WTC11 (cell line): Measurements from ENCODE around the gene ADK.

Experiments used
- ELF4 ChIP-seq: sonication (generic); formaldehyde crosslinking; IDR thresholded peaks from 2 replicates; pipeline ENCODE4 v1.8.1; 2022; ENCODE audit warnings: low read depth, mild to moderate bottlenecking, moderate library complexity, missing genetic modification reagents
- JUN ChIP-seq: sonication (generic); formaldehyde crosslinking; IDR thresholded peaks from 2 replicates; pipeline ENCODE4 v1.8.0; 2023; ENCODE audit warnings: mild to moderate bottlenecking, missing genetic modification reagents
- SP1 ChIP-seq: sonication (generic); formaldehyde crosslinking; conservative IDR thresholded peaks from 2 replicates; pipeline ENCODE4 v1.8.1; 2022; ENCODE audit warnings: missing genetic modification reagents
- TCF7 ChIP-seq: sonication (generic); formaldehyde crosslinking; IDR thresholded peaks from 2 replicates; pipeline ENCODE4 v1.8.0; 2022; ENCODE audit warnings: mild to moderate bottlenecking, low read depth, missing genetic modification reagents, moderate library complexity
- TF ChIP-seq, protein P1 (sequence below): fragments of 200-600 bp; IDR thresholded peaks from 2 replicates; pipeline ENCODE4 v1.8.0; 2022; ENCODE audit warnings: antibody characterized with exemption
- TF ChIP-seq, protein P2 (sequence below): sonication (generic); formaldehyde crosslinking; IDR thresholded peaks from 2 replicates; pipeline ENCODE4 v1.8.0; 2023; ENCODE audit warnings: missing genetic modification reagents

DNA sequence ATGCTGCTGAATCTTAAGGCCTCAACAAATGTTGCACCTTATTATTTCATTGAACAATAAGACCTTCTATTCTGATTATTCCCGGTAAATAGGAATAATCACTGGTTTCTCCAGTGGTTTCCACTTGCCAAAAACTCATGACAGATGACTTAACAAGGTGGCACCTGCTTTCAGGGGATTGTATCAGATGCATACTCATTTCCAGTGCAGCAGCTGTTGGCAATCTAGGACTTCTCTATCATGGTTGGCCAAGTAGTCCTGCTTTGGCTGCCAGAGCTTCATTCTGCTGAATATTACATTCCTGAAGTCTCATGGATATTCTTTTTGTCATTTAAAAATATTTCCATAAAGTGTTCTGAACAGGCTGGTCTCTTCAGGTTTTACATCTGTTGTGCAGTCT lies 193.3 kb downstream of the ADK start:
- no peak for TF ChIP-seq JUN
- TF ChIP-seq, protein P1, sequence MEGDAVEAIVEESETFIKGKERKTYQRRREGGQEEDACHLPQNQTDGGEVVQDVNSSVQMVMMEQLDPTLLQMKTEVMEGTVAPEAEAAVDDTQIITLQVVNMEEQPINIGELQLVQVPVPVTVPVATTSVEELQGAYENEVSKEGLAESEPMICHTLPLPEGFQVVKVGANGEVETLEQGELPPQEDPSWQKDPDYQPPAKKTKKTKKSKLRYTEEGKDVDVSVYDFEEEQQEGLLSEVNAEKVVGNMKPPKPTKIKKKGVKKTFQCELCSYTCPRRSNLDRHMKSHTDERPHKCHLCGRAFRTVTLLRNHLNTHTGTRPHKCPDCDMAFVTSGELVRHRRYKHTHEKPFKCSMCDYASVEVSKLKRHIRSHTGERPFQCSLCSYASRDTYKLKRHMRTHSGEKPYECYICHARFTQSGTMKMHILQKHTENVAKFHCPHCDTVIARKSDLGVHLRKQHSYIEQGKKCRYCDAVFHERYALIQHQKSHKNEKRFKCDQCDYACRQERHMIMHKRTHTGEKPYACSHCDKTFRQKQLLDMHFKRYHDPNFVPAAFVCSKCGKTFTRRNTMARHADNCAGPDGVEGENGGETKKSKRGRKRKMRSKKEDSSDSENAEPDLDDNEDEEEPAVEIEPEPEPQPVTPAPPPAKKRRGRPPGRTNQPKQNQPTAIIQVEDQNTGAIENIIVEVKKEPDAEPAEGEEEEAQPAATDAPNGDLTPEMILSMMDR, result no peak
- TF ChIP-seq SP1, result no peak
- TF ChIP-seq, protein P2, sequence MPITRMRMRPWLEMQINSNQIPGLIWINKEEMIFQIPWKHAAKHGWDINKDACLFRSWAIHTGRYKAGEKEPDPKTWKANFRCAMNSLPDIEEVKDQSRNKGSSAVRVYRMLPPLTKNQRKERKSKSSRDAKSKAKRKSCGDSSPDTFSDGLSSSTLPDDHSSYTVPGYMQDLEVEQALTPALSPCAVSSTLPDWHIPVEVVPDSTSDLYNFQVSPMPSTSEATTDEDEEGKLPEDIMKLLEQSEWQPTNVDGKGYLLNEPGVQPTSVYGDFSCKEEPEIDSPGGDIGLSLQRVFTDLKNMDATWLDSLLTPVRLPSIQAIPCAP (CRISPR knock-in tag), result no peak
- TF ChIP-seq TCF7, result no peak
- TF ChIP-seq ELF4 (CRISPR knock-in tag), result no peak
